SK-N-SH (cell line): ENCODE results near the gene ANKMY1.

Experiments
- ELF1 ChIP-seq: IDR thresholded peaks from 2 replicates; pipeline ENCODE4 v1.4.0; 2012
- EP300 ChIP-seq, 2 experiments: IDR thresholded peaks; 2 replicates each; pipeline versions ENCODE4 v1.4.0 to v1.6.1; 2012; ENCODE audit warnings: borderline replicate concordance in 1 of 2, low read depth in 1 of 2, low read length in 1 of 2
- FOSL2 ChIP-seq: IDR thresholded peaks from 2 replicates; pipeline ENCODE4 v1.4.0; 2012; ENCODE audit warnings: low read depth, mild to moderate bottlenecking, moderate library complexity, borderline replicate concordance
- FOXJ3 ChIP-seq: sonication (generic); formaldehyde crosslinking; IDR thresholded peaks from 2 replicates; pipeline ENCODE4 v1.5.1; 2020; ENCODE audit warnings: mild to moderate bottlenecking, missing genetic modification reagents
- GABPA ChIP-seq: IDR thresholded peaks from 2 replicates; pipeline ENCODE4 v1.4.0; 2012; ENCODE audit warnings: low read depth, mild to moderate bottlenecking
- POLR2AphosphoS5 ChIP-seq: IDR thresholded peaks from 2 replicates; pipeline ENCODE4 v1.6.1; 2012; ENCODE audit warnings: low read depth, low read length
- TF ChIP-seq, protein P1 (sequence below): fragments of 200-600 bp; sonication (generic); IDR thresholded peaks from 2 replicates; pipeline ENCODE4 v1.6.1; 2017; ENCODE audit warnings: antibody characterized with exemption, mild to moderate bottlenecking, moderate library complexity
- TF ChIP-seq, protein P2 (sequence below): IDR thresholded peaks from 2 replicates; pipeline ENCODE4 v1.4.0; 2012; ENCODE audit warnings: low read depth

DNA sequence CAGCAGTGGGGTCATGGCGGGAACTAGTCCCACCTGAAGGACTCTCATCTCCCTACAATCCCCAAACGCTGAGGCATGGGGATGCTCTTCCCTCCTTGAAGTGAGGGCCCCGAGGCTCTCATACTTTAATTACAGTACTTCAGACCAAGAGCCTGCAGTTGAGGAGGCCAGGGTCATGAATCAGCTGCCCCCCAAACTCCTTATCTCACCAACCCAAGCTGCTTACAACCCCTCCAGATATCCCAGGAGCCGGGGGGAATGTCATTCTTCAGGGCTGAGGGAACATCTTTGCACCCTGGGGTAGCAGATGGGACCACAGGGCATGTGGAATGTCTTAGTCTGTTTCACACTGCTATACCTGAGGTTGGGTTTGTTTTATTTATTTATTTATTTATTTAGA, 26.0 kb upstream of the ANKMY1 start:
- TF ChIP-seq, protein P1, sequence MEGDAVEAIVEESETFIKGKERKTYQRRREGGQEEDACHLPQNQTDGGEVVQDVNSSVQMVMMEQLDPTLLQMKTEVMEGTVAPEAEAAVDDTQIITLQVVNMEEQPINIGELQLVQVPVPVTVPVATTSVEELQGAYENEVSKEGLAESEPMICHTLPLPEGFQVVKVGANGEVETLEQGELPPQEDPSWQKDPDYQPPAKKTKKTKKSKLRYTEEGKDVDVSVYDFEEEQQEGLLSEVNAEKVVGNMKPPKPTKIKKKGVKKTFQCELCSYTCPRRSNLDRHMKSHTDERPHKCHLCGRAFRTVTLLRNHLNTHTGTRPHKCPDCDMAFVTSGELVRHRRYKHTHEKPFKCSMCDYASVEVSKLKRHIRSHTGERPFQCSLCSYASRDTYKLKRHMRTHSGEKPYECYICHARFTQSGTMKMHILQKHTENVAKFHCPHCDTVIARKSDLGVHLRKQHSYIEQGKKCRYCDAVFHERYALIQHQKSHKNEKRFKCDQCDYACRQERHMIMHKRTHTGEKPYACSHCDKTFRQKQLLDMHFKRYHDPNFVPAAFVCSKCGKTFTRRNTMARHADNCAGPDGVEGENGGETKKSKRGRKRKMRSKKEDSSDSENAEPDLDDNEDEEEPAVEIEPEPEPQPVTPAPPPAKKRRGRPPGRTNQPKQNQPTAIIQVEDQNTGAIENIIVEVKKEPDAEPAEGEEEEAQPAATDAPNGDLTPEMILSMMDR: no peak
- TF ChIP-seq, protein P2, sequence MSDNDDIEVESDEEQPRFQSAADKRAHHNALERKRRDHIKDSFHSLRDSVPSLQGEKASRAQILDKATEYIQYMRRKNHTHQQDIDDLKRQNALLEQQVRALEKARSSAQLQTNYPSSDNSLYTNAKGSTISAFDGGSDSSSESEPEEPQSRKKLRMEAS: no peak
- no peak for TF ChIP-seq FOXJ3 (CRISPR knock-in tag)
- TF ChIP-seq EP300 (IDR thresholded peaks at IDR 0.05; ENCODE audit: borderline replicate concordance in 1 of 2, low read depth in 1 of 2, low read length in 1 of 2): no peak
- no peak for TF ChIP-seq ELF1
- TF ChIP-seq POLR2AphosphoS5: no peak
- no peak for TF ChIP-seq GABPA
- TF ChIP-seq FOSL2: no peak
